IMR-90 (cell line): Measurements from ENCODE around the gene DUS1L. TPM values are rescaled to one million over a fixed set of nuclear protein-coding genes. Genes with fewer than 3 reads are reported as not detected.

ENCODE experiments used
- ATAC-seq: fragments of 200-7000 bp; cut with Tn5 transposase; 2 replicates; pipeline ENCODE4 v1.9.1; 2020; ENCODE audit warnings: low read depth, mild to moderate bottlenecking, moderate library complexity
- BruUV-seq: library from RNA; stranded (reverse); fragments of 400-500 nt; replicated peaks from 2 replicates; lab custom pipeline; 2021; lab: Mats Ljungman, UMichigan
- CTCF ChIA-PET: fragments of 300-600 bp; formaldehyde crosslinking; extraction: SDS; loops from one replicate; lab custom pipeline; 2021; ENCODE audit warnings: antibody characterized with exemption; lab: Yijun Ruan, JAX
- POLR2A ChIA-PET: fragments of 300-600 bp; sonication (Branson Sonifier 250); formaldehyde crosslinking; loops from one replicate; lab custom pipeline; 2022; ENCODE audit warnings: antibody characterized with exemption; ENCODE audit not compliant: unreplicated experiment; lab: Charles Lee
- DNase-seq: peaks from one replicate; pipeline ENCODE4 v3.0.0; 2013
- H2AFZ ChIP-seq: replicated peaks from 2 replicates; pipeline ENCODE3; 2013; ENCODE audit warnings: low read length, mild to moderate bottlenecking; ENCODE audit not compliant: poor library complexity
- H2AK5ac ChIP-seq: 2 replicates; pipeline ENCODE4 v1.6.1; 2013; ENCODE audit warnings: low read depth, low read length, inconsistent platforms
- H2AK9ac ChIP-seq: replicated peaks from 2 replicates; pipeline ENCODE3; 2013; ENCODE audit warnings: mild to moderate bottlenecking, low read depth, low read length, moderate library complexity; ENCODE audit not compliant: poor library complexity
- H2BK120ac ChIP-seq: 2 replicates; pipeline ENCODE4 v1.6.1; 2013; ENCODE audit warnings: low read depth, low read length, inconsistent platforms
- H2BK15ac ChIP-seq: 3 replicates; pipeline ENCODE4 v1.6.1; 2013; ENCODE audit warnings: low read depth, low read length, inconsistent platforms
- H2BK20ac ChIP-seq: 2 replicates; pipeline ENCODE4 v1.6.1; 2013; ENCODE audit warnings: low read depth, mild to moderate bottlenecking, inconsistent platforms, low read length, moderate library complexity
- H2BK5ac ChIP-seq: 2 replicates; pipeline ENCODE4 v1.6.1; 2013; ENCODE audit warnings: mild to moderate bottlenecking, low read depth, low read length, inconsistent platforms; ENCODE audit not compliant: poor library complexity, severe bottlenecking
- H3K14ac ChIP-seq: replicated peaks from 2 replicates; pipeline ENCODE4 v1.6.1; 2013; ENCODE audit warnings: low read depth, low read length, inconsistent platforms
- H3K18ac ChIP-seq: 2 replicates; pipeline ENCODE4 v1.6.1; 2013; ENCODE audit warnings: low read depth, low read length, control low read depth
- H3K23ac ChIP-seq: 2 replicates; pipeline ENCODE4 v1.6.1; 2013; ENCODE audit warnings: low read depth, low read length, inconsistent platforms
- H3K27ac ChIP-seq: 2 replicates; pipeline ENCODE4 v1.5.1; 2013; ENCODE audit warnings: mild to moderate bottlenecking, control low read depth, low read length; ENCODE audit not compliant: insufficient read depth
- H3K27me3 ChIP-seq: 2 replicates; pipeline ENCODE4 v1.6.1; 2013; ENCODE audit warnings: low read length; ENCODE audit not compliant: control insufficient read depth, insufficient read depth
- H3K36me3 ChIP-seq: 2 replicates; pipeline ENCODE4 v1.6.1; 2013; ENCODE audit warnings: low read length, mixed read lengths; ENCODE audit not compliant: control insufficient read depth, insufficient read depth
- H3K4ac ChIP-seq: 2 replicates; pipeline ENCODE4 v1.6.1; 2013; ENCODE audit warnings: low read depth, low read length, inconsistent platforms
- H3K4me1 ChIP-seq: 2 replicates; pipeline ENCODE4 v1.6.1; 2013; ENCODE audit warnings: low read length, mixed read lengths; ENCODE audit not compliant: control insufficient read depth, insufficient read depth
- H3K4me2 ChIP-seq: 2 replicates; pipeline ENCODE4 v1.6.1; 2013; ENCODE audit warnings: low read depth, mild to moderate bottlenecking, control low read depth, low read length, moderate library complexity
- H3K4me3 ChIP-seq: 2 replicates; pipeline ENCODE4 v1.5.1; 2013; ENCODE audit warnings: low read depth, mild to moderate bottlenecking, control low read depth, low read length, moderate library complexity; ENCODE audit not compliant: insufficient read depth
- H3K56ac ChIP-seq: 2 replicates; pipeline ENCODE4 v1.6.1; 2013; ENCODE audit warnings: low read length, inconsistent platforms; ENCODE audit not compliant: insufficient read depth; ENCODE audit errors: extremely low read depth
- H3K79me1 ChIP-seq, 2 experiments: 2 replicates each; pipeline ENCODE4 v1.6.1; 2013; ENCODE audit warnings: low read length in 2 of 2, inconsistent platforms in 1 of 2, low read depth in 1 of 2
- H3K9ac ChIP-seq: 2 replicates; pipeline ENCODE4 v1.6.1; 2013; ENCODE audit warnings: low read depth, low read length, control low read depth
- H3K9me1 ChIP-seq: 2 replicates; pipeline ENCODE4 v1.6.1; 2013; ENCODE audit warnings: low read length, inconsistent platforms; ENCODE audit not compliant: insufficient read depth
- H3K9me3 ChIP-seq: 2 replicates; pipeline ENCODE4 v1.6.1; 2013; ENCODE audit warnings: low read length; ENCODE audit not compliant: control insufficient read depth, insufficient read depth
- H4K20me1 ChIP-seq: 2 replicates; pipeline ENCODE4 v1.6.1; 2013; ENCODE audit warnings: low read length, inconsistent platforms; ENCODE audit not compliant: insufficient read depth
- H4K5ac ChIP-seq: 2 replicates; pipeline ENCODE4 v1.6.1; 2013; ENCODE audit warnings: mild to moderate bottlenecking, low read depth, low read length, control low read depth
- H4K8ac ChIP-seq, 2 experiments: 2 replicates each; pipeline ENCODE4 v1.6.1; 2013; ENCODE audit warnings: low read depth in 2 of 2, low read length in 2 of 2, control low read depth in 1 of 2, inconsistent platforms in 1 of 2
- H4K91ac ChIP-seq: 2 replicates; pipeline ENCODE4 v1.6.1; 2013; ENCODE audit warnings: low read depth, low read length, inconsistent platforms; ENCODE audit not compliant: insufficient read depth
- BHLHE40 ChIP-seq: fragments of 150-350 bp; IDR thresholded peaks from 2 replicates; pipeline ENCODE4 v1.6.1; 2016; ENCODE audit warnings: mild to moderate bottlenecking, low read depth, low read length
- CEBPB ChIP-seq: IDR thresholded peaks from 2 replicates; pipeline ENCODE4 v1.6.1; 2012; ENCODE audit warnings: low read depth, low read length, improper control_type of control experiment
- CHD1 ChIP-seq: IDR thresholded peaks from 2 replicates; pipeline ENCODE4 v1.6.1; 2012; ENCODE audit warnings: low read depth, low read length, improper control_type of control experiment
- FOS ChIP-seq: fragments of 150-350 bp; IDR thresholded peaks from 2 replicates; pipeline ENCODE4 v1.6.1; 2016; ENCODE audit warnings: low read depth, low read length
- MAFK ChIP-seq: IDR thresholded peaks from 2 replicates; pipeline ENCODE4 v1.6.1; 2012; ENCODE audit warnings: low read depth, low read length, improper control_type of control experiment
- MAZ ChIP-seq: IDR thresholded peaks from 2 replicates; pipeline ENCODE4 v1.6.1; 2012; ENCODE audit warnings: low read depth, mild to moderate bottlenecking, low read length, improper control_type of control experiment, moderate library complexity, borderline replicate concordance
- MXI1 ChIP-seq: IDR thresholded peaks from 2 replicates; pipeline ENCODE4 v1.6.1; 2012; ENCODE audit warnings: low read depth, mild to moderate bottlenecking, low read length, moderate library complexity, borderline replicate concordance
- POLR2A ChIP-seq: IDR thresholded peaks from 2 replicates; pipeline ENCODE4 v1.6.1; 2012; ENCODE audit warnings: mild to moderate bottlenecking, low read depth, low read length
- RAD21 ChIP-seq: IDR thresholded peaks from 2 replicates; pipeline ENCODE4 v1.6.1; 2012; ENCODE audit warnings: low read length, improper control_type of control experiment
- RCOR1 ChIP-seq: IDR thresholded peaks from 2 replicates; pipeline ENCODE4 v1.6.1; 2012; ENCODE audit warnings: mild to moderate bottlenecking, low read length, improper control_type of control experiment; ENCODE audit not compliant: insufficient replicate concordance
- RFX5 ChIP-seq: IDR thresholded peaks from 2 replicates; pipeline ENCODE4 v1.8.0; 2012; ENCODE audit warnings: low read depth, mild to moderate bottlenecking, low read length, moderate library complexity
- SMC3 ChIP-seq: fragments of 150-350 bp; IDR thresholded peaks from 2 replicates; pipeline ENCODE4 v1.6.1; 2016; ENCODE audit warnings: low read depth, mild to moderate bottlenecking, antibody characterized with exemption, low read length, moderate library complexity
- WGBS, 2 experiments: methylation state at CpG; one replicate each; pipeline versions ENCODE4 v1.1.5 to v1.1.7; 2013; ENCODE audit warnings: missing lambda C conversion rate in 2 of 2; ENCODE audit not compliant: insufficient read length in 1 of 2; ENCODE audit errors: extremely low coverage in 2 of 2; 5-methylcytosine and 5-hydroxymethylcytosine counted together
- dilution Hi-C: fragments of 300-500 bp; cut with HindIII; formaldehyde crosslinking; loops from one replicate; pipeline ENCODE4 v1.14.3; 2018; ENCODE audit warnings: low sequenced_read_pairs; ENCODE audit not compliant: unreplicated experiment
- in situ Hi-C: fragments of 300-500 bp; cut with MboI; formaldehyde crosslinking; loops from 3 replicates; pipeline ENCODE4 v1.14.3; 2019; ENCODE audit warnings: low sequenced_read_pairs, inconsistent platforms, mixed read lengths
- intact Hi-C: fragments of 100-400 bp; cut with micrococcal nuclease; formaldehyde crosslinking; loops from 2 replicates; pipeline ENCODE4 v1.10.0; 2022
- polyA plus RNA-seq, 3 experiments: library from polyadenylated mRNA; depleted of rRNA; stranded (reverse); fragments of >200 nt; gene quantifications; 2 replicates each; pipeline ENCODE4 v1.2.3, GENCODE V29; 2012; ENCODE audit warnings: low replicate concordance in 1 of 3
- total RNA-seq: library from RNA; depleted of rRNA; stranded (reverse); fragments of >200 nt; gene quantifications from 2 replicates; pipeline ENCODE4 v1.2.3, GENCODE V29; 2012
- TF ChIP-seq, protein P1 (sequence below): conservative IDR thresholded peaks from 2 replicates; pipeline ENCODE4 v1.5.1; 2012; ENCODE audit warnings: mild to moderate bottlenecking, low read depth, low read length, improper control_type of control experiment
- TF ChIP-seq, protein P2 (sequence below): fragments of 150-350 bp; IDR thresholded peaks from 2 replicates; pipeline ENCODE4 v1.6.1; 2016; ENCODE audit warnings: low read depth, mild to moderate bottlenecking, low read length, moderate library complexity, borderline replicate concordance
- TF ChIP-seq, protein P3 (sequence below): fragments of 150-350 bp; IDR thresholded peaks from 2 replicates; pipeline ENCODE4 v1.6.1; 2017; ENCODE audit warnings: mild to moderate bottlenecking, antibody characterized with exemption, low read length, low read depth

Gene DUS1L
- total and polyA plus RNA-seq, 2 of the 4 experiments (the other 2 are of a cell fraction), result 29.0 to 76.9 TPM

DNA sequence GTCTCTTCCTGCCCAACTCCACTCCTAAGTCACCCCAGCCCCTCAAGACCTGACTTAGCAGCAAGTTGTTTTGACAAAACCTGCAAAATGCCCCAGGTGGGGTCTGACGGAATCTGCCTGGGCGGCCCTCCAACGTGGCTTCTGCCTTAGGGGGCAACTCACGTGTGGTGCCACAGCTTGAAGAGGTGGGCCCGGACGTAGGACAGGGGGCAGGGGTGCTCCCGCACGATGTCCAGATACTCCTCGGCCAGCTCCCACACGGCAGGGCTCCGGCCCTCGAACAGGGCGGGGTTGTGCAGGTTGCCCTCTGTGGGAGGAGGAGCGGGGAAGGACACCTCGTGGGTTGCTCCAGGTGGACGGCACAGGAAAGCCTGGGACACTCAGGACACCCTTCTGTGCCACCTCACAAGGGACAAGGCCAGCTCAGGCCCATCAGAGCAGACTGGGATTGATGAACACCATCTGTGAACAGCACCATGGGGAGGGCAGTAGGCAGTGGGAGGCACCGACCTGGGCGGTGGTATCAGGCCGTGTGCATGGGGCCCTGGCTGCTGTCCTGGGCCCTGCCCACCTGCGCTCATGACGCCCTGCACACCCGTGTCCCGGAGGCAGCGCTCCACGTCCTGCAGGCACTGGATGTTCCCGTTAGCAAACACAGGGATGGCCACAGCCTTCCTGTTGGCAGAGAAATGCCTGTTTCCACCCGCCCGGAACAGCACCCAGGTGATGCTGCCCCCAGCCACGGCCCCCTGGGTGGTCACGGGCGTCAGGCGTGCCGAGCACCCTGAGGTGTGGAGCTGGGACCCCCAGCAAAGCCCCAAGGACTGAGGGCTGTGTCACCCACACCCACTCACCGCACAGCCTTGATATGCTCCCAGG is 4.3 kb downstream of the DUS1L start:
- no peak overlapping the region for H4K91ac ChIP-seq
- H2BK20ac ChIP-seq, result no peak overlapping the region
- H3K27me3 ChIP-seq, result no peaks in the 10 kb centered on the region
- H3K9me3 ChIP-seq, result no peaks in the 10 kb centered on the region
- H2AK5ac ChIP-seq, result no peak overlapping the region
- H3K4me3 ChIP-seq, result no peak overlapping the region
- peak overlapping the region; percentile 61 for H2AK9ac ChIP-seq
- dilution Hi-C loops, result no loop called here
- BruUV-seq, result no TSS peak
- no peak overlapping the region for H3K14ac ChIP-seq
- POLR2A ChIA-PET, result no interaction called here
- no peak overlapping the region for H2BK5ac ChIP-seq
- 92% methylated on average over 21 of the region's 34 CpGs; no CpG with 5 or more reads in 1 of the 2 experiments for WGBS, 2 experiments
- H3K4me1 ChIP-seq, result peaks cover 10% of the 10 kb centered on the region
- H3K36me3 ChIP-seq, result peaks cover 64% of the 10 kb centered on the region
- H3K9ac ChIP-seq, result no peak overlapping the region
- H4K20me1 ChIP-seq, result peaks cover 3% of the 10 kb centered on the region; the same call in 1 of the 2 replicates
- H4K5ac ChIP-seq, result no peak overlapping the region
- DNase-seq (no peak), ATAC-seq (no peak)
- no peak overlapping the region for H2BK15ac ChIP-seq
- CTCF ChIA-PET, result no interaction called here
- H3K79me1 ChIP-seq, result peaks cover 5 to 32% of the 10 kb centered on the region in 2 experiments; a peak in 3 of 4 replicates
- in situ Hi-C loops, result no loop called here
- H3K23ac ChIP-seq, result no peak overlapping the region
- H3K27ac ChIP-seq, result no peak overlapping the region
- H2BK120ac ChIP-seq, result no peak overlapping the region
- H3K56ac ChIP-seq, result no peak overlapping the region
- H2AFZ ChIP-seq, result no peak overlapping the region
- no peaks in the 10 kb centered on the region for H3K9me1 ChIP-seq
- no peak overlapping the region for H4K8ac ChIP-seq
- H3K18ac ChIP-seq, result no peak overlapping the region
- no peak overlapping the region for H3K4ac ChIP-seq
- intact Hi-C loops, result no loop called here
- H3K4me2 ChIP-seq, result no peak overlapping the region
- TF ChIP-seq SMC3 (no peak), BHLHE40 (no peak), CEBPB (no peak), MAZ (no peak), FOS (no peak), RFX5 (no peak), MXI1 (no peak), CHD1 (no peak), MAFK (no peak), RAD21 (no peak), RCOR1 (no peak), POLR2A (no peak)
- TF ChIP-seq, protein P1, sequence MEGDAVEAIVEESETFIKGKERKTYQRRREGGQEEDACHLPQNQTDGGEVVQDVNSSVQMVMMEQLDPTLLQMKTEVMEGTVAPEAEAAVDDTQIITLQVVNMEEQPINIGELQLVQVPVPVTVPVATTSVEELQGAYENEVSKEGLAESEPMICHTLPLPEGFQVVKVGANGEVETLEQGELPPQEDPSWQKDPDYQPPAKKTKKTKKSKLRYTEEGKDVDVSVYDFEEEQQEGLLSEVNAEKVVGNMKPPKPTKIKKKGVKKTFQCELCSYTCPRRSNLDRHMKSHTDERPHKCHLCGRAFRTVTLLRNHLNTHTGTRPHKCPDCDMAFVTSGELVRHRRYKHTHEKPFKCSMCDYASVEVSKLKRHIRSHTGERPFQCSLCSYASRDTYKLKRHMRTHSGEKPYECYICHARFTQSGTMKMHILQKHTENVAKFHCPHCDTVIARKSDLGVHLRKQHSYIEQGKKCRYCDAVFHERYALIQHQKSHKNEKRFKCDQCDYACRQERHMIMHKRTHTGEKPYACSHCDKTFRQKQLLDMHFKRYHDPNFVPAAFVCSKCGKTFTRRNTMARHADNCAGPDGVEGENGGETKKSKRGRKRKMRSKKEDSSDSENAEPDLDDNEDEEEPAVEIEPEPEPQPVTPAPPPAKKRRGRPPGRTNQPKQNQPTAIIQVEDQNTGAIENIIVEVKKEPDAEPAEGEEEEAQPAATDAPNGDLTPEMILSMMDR, result no peak
- TF ChIP-seq, protein P2, sequence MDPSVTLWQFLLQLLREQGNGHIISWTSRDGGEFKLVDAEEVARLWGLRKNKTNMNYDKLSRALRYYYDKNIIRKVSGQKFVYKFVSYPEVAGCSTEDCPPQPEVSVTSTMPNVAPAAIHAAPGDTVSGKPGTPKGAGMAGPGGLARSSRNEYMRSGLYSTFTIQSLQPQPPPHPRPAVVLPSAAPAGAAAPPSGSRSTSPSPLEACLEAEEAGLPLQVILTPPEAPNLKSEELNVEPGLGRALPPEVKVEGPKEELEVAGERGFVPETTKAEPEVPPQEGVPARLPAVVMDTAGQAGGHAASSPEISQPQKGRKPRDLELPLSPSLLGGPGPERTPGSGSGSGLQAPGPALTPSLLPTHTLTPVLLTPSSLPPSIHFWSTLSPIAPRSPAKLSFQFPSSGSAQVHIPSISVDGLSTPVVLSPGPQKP, result no peak
- TF ChIP-seq, protein P3, sequence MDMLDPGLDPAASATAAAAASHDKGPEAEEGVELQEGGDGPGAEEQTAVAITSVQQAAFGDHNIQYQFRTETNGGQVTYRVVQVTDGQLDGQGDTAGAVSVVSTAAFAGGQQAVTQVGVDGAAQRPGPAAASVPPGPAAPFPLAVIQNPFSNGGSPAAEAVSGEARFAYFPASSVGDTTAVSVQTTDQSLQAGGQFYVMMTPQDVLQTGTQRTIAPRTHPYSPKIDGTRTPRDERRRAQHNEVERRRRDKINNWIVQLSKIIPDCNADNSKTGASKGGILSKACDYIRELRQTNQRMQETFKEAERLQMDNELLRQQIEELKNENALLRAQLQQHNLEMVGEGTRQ, result no peak
